Fibroblast of lung (primary cell): ENCODE data around the gene ANO2. TPM values are rescaled to one million over a fixed set of nuclear protein-coding genes. Genes with fewer than 3 reads are reported as not detected.

Source experiments
- DNase-seq, 2 donors: peaks; one replicate each; pipeline versions ENCODE4 v3.0.0 to v3.0.0-alpha.2; 2010; ENCODE audit warnings: low read depth in 2 of 2
- H2AFZ ChIP-seq: 2 replicates; pipeline ENCODE4 v1.5.1; 2012; ENCODE audit warnings: low read length, control low read depth, inconsistent platforms
- H3K27ac ChIP-seq: 2 replicates; pipeline ENCODE4 v1.5.1; 2011; ENCODE audit warnings: low read length, control low read depth; ENCODE audit not compliant: insufficient read depth
- H3K27me3 ChIP-seq: 2 replicates; pipeline ENCODE4 v1.5.1; 2011; ENCODE audit warnings: mild to moderate bottlenecking, low read length; ENCODE audit not compliant: control insufficient read depth, insufficient read depth
- H3K36me3 ChIP-seq: 2 replicates; pipeline ENCODE4 v1.5.1; 2011; ENCODE audit warnings: low read length; ENCODE audit not compliant: control insufficient read depth, insufficient read depth
- H3K4me1 ChIP-seq: 2 replicates; pipeline ENCODE4 v1.5.1; 2011; ENCODE audit warnings: low read length; ENCODE audit not compliant: control insufficient read depth, insufficient read depth; ENCODE audit errors: extremely low read depth
- H3K4me2 ChIP-seq: 2 replicates; pipeline ENCODE4 v1.5.1; 2011; ENCODE audit warnings: low read length, control low read depth; ENCODE audit not compliant: insufficient read depth; ENCODE audit errors: extremely low read depth
- H3K4me3 ChIP-seq, 4 experiments: fragments of 200-600 bp in 1 of 4; sonication (generic) in 1 of 4; replicated peaks in 1 of 4; 2 replicates each; pipeline ENCODE4 v1.5.1; 2011 to 2016; ENCODE audit warnings: low read length in 4 of 4, low read depth in 3 of 4, mild to moderate bottlenecking in 3 of 4, control low read depth in 2 of 4, inconsistent platforms in 1 of 4, mixed read lengths in 1 of 4; ENCODE audit not compliant: insufficient read depth in 1 of 4; ENCODE audit errors: control extremely low read depth in 1 of 4
- H3K79me2 ChIP-seq: 2 replicates; pipeline ENCODE4 v1.5.1; 2012; ENCODE audit warnings: mild to moderate bottlenecking, low read length, inconsistent platforms; ENCODE audit not compliant: control insufficient read depth, insufficient read depth
- H3K9ac ChIP-seq: 2 replicates; pipeline ENCODE4 v1.5.1; 2011; ENCODE audit warnings: mild to moderate bottlenecking, low read length, control low read depth; ENCODE audit not compliant: insufficient read depth
- H3K9me3 ChIP-seq: 2 replicates; pipeline ENCODE4 v1.5.1; 2012; ENCODE audit warnings: low read depth, low read length; ENCODE audit not compliant: control insufficient read depth, insufficient read depth
- H4K20me1 ChIP-seq: 2 replicates; pipeline ENCODE4 v1.5.1; 2011; ENCODE audit warnings: low read length; ENCODE audit not compliant: control insufficient read depth, insufficient read depth; ENCODE audit errors: extremely low read depth
- EZH2 ChIP-seq: IDR thresholded peaks from 2 replicates; pipeline ENCODE4 v1.5.1; 2012; ENCODE audit warnings: low read length, control low read depth, mild to moderate bottlenecking; ENCODE audit errors: missing control alignments
- polyA plus RNA-seq, 2 donors: library from polyadenylated mRNA; depleted of rRNA in 1 of 2; stranded (reverse) in 1 of 2; unstranded in 1 of 2; fragments of >200 nt; gene quantifications; 2 replicates each; pipeline ENCODE4 v1.2.1, GENCODE V29; 2011 to 2012; ENCODE audit warnings: missing spikeins in 1 of 2
- total RNA-seq: library from RNA; depleted of rRNA; stranded (reverse); fragments of >200 nt; gene quantifications from 2 replicates; pipeline ENCODE4 v1.2.1, GENCODE V29; 2014
- TF ChIP-seq, protein P1 (sequence below), 2 donors: IDR thresholded peaks in 1 of 2; conservative IDR thresholded peaks in 1 of 2; 1 replicate in 1 of 2; 2 replicates in 1 of 2; pipeline ENCODE4 v1.5.1; 2011 to 2012; ENCODE audit warnings: low read length in 2 of 2, control low read depth in 1 of 2, inconsistent platforms in 1 of 2, low read depth in 1 of 2, mild to moderate bottlenecking in 1 of 2

ANO2 gene
- total and polyA plus RNA-seq, 2 donors (not counting 1 experiment from before 2014, with no cell fraction given): 0.15 to 0.17 TPM

DNA sequence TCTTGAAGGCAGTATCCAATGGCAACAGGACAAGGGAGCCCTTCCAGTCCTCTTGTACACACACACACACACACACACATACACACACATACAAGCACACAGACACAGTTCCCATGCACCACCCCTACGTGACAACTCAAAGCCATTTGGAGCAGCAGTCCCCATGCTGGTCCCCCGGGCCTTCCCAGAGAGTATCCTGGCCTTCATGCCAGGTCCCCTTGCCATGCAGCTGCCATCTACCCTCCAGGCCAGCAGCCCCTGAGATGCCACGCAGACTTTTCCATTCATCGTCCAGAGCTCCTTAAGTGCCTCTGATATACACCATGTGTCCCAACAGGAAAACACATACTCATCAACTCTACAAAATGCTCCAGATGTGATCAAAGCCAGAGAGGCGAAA lies 159.5 kb downstream of the ANO2 start:
- Histone ChIP-seq H3K27ac (no peak overlapping the region), H3K4me2 (no peak overlapping the region), H3K36me3 (no peaks in the 10 kb centered on the region), H3K4me1 (no peaks in the 10 kb centered on the region), H2AFZ (no peak overlapping the region), H3K9ac (no peak overlapping the region), H4K20me1 (no peaks in the 10 kb centered on the region), H3K9me3 (no peaks in the 10 kb centered on the region), H3K79me2 (no peaks in the 10 kb centered on the region), H3K27me3 (peaks cover 3% of the 10 kb centered on the region), H3K4me3 (no peak overlapping the region)
- TF ChIP-seq, protein P1, sequence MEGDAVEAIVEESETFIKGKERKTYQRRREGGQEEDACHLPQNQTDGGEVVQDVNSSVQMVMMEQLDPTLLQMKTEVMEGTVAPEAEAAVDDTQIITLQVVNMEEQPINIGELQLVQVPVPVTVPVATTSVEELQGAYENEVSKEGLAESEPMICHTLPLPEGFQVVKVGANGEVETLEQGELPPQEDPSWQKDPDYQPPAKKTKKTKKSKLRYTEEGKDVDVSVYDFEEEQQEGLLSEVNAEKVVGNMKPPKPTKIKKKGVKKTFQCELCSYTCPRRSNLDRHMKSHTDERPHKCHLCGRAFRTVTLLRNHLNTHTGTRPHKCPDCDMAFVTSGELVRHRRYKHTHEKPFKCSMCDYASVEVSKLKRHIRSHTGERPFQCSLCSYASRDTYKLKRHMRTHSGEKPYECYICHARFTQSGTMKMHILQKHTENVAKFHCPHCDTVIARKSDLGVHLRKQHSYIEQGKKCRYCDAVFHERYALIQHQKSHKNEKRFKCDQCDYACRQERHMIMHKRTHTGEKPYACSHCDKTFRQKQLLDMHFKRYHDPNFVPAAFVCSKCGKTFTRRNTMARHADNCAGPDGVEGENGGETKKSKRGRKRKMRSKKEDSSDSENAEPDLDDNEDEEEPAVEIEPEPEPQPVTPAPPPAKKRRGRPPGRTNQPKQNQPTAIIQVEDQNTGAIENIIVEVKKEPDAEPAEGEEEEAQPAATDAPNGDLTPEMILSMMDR (conservative IDR thresholded peaks at IDR 0.05 in 1 of 2, IDR thresholded peaks at IDR 0.05 in 1 of 2; ENCODE audit: low read depth in 1 of 2, low read length in 2 of 2): no peak
- no peak for TF ChIP-seq EZH2
- DNase-seq: no peak

DNA sequence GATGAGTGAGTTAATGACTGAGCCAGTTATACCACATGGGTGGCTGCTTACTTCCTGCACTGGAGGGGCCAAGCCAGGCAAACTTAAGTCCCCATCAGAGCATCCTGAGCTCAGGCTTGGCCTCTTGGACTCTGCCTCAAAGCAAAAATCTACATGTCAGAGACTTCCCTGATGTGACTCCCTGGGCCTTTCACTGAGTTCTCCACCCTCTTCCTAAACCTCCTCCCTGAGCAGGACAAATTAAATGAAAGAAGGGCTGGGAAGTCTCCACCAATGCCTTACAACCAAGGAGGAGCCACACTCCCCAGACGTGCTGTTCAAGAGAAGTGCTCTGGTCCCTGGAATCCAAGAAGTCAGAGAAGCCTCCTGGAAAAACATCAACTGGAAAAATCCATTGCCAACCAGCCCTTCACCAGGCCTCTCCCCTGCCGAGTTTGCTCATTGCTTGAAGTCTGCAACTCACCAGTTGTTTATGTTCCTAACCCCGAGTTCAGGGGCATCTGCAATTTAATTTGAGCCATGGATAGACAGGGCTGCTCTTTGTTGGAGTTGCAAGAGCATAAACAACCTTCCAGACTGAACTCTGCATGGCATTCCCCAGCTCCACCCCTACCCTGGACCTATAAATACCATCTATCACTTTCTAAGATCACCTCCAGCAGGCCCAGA lies 160.5 kb downstream of the ANO2 start:
- no peaks in the 10 kb centered on the region for H3K4me1 ChIP-seq
- no peaks in the 10 kb centered on the region for H3K27me3 ChIP-seq
- no peak overlapping the region for H2AFZ ChIP-seq
- H3K4me2 ChIP-seq: no peak overlapping the region
- H3K36me3 ChIP-seq: no peaks in the 10 kb centered on the region
- H3K4me3 ChIP-seq: no peak overlapping the region
- no peak overlapping the region for H3K27ac ChIP-seq
- DNase-seq: no peak
- TF ChIP-seq EZH2: no peak
- TF ChIP-seq, protein P1 (conservative IDR thresholded peaks at IDR 0.05 in 1 of 2, IDR thresholded peaks at IDR 0.05 in 1 of 2; ENCODE audit: low read depth in 1 of 2, low read length in 2 of 2): no peak
- no peaks in the 10 kb centered on the region for H4K20me1 ChIP-seq
- no peak overlapping the region for H3K9ac ChIP-seq
- H3K9me3 ChIP-seq: no peaks in the 10 kb centered on the region
- H3K79me2 ChIP-seq: no peaks in the 10 kb centered on the region

DNA sequence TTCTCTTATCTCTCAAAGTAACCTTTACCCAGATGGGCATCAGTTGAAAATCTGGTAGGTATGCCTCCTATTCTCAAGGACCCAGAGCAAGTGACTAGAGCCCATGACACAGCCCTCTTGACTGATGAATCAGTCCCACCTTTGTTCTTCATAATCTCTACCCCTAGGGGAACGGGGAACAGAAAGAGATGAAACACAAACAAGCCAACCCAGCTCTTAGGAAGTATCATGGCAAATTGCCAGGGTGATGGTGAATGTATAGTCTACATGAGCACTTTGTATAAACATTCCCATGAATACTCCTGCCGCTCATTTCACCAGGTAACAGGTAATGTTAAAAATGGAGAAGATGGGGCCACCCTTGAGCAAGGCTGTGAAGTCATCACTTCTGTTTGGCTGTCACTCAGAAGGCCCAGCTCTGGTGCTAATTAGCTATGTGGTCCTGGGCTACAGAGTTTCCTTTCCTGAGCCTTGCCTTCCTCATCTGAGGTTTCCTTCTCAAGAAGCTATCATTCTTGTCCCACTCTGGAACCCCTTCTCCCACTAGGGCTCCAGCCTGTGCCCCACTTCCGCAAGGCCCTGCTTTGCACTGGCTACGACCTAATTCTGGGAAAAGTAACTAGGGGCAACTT lies 161.7 kb downstream of the ANO2 start:
- Histone ChIP-seq H2AFZ (no peak overlapping the region), H3K9me3 (no peaks in the 10 kb centered on the region), H3K27ac (no peak overlapping the region), H3K9ac (no peak overlapping the region), H3K27me3 (no peaks in the 10 kb centered on the region), H3K4me2 (no peak overlapping the region), H3K4me1 (no peaks in the 10 kb centered on the region), H3K4me3 (no peak overlapping the region), H4K20me1 (no peaks in the 10 kb centered on the region), H3K79me2 (no peaks in the 10 kb centered on the region), H3K36me3 (no peaks in the 10 kb centered on the region)
- TF ChIP-seq, protein P1 (conservative IDR thresholded peaks at IDR 0.05 in 1 of 2, IDR thresholded peaks at IDR 0.05 in 1 of 2; ENCODE audit: low read depth in 1 of 2, low read length in 2 of 2): no peak
- TF ChIP-seq EZH2: no peak
- no peak for DNase-seq
